Measurements from ENCODE around the gene FLYWCH2. TPM values are rescaled to one million over a fixed set of nuclear protein-coding genes. Genes with fewer than 3 reads are reported as not detected.

FLYWCH2 gene
- polyA plus RNA-seq, 6 donors from 2014 or later, result 15.6 to 22.6 (median 18.9) TPM

- peaks cover 5 to 7% (median 6%) of the 10 kb centered on the region in 3 donors for H3K4me1 Mint-ChIP-seq
- H3K36me3 Mint-ChIP-seq, result peaks cover 0 to 27% of the 10 kb centered on the region in 2 donors
- H3K27ac Mint-ChIP-seq, result no peak within 1 kb of the TSS
- peak within 1 kb of the TSS in 7 of 8 donors; percentile 5 to 84 (median 72) for H3K4me3 Mint-ChIP-seq
- H3K9me3 Mint-ChIP-seq, result peaks cover 10 to 17% (median 12%) of the 10 kb centered on the region in 7 donors
- no peak for DNase-seq
- peaks cover 21 to 58% (median 42%) of the 10 kb centered on the region in 3 donors for H3K27me3 Mint-ChIP-seq
- peak; percentile 20 to 28 for ATAC-seq (ENCODE audit: low read depth in 2 of 2)
Measured at GRCh38 chr16:2857451-2858244, 25.4 kb upstream of the FLYWCH2 start, which contains the start of gene PRSS22. Gene PRSS22 (minus strand): TSS chr16:2858170. CDS start chr16:2858104, 66 bp downstream.

GRCh38 chr16:2858245-2859025 lies 24.6 kb upstream of the FLYWCH2 start:
- DNase-seq, result no peak
- no peak for ATAC-seq (ENCODE audit: low read depth in 2 of 2)
- Mint-ChIP-seq H3K27ac (no peak overlapping the region), H3K4me3 (no peak overlapping the region), H3K27me3 (peaks cover 21 to 55% (median 42%) of the 10 kb centered on the region in 3 donors), H3K4me1 (peaks cover 5 to 7% (median 6%) of the 10 kb centered on the region in 3 donors), H3K36me3 (peaks cover 0 to 27% of the 10 kb centered on the region in 2 donors), H3K9me3 (peaks cover 10 to 17% (median 12%) of the 10 kb centered on the region in 7 donors)

- peaks cover 5 to 7% (median 6%) of the 10 kb centered on the region in 3 donors for H3K4me1 Mint-ChIP-seq
- H3K36me3 Mint-ChIP-seq, result peaks cover 0 to 15% of the 10 kb centered on the region in 2 donors
- no peak overlapping the region for H3K27ac Mint-ChIP-seq
- no peak for DNase-seq
- peaks cover 22 to 52% (median 40%) of the 10 kb centered on the region in 3 donors for H3K27me3 Mint-ChIP-seq
- no peak for ATAC-seq (ENCODE audit: low read depth in 2 of 2)
- no peak overlapping the region for H3K4me3 Mint-ChIP-seq
- peaks cover under 1 to 6% (median 2%) of the 10 kb centered on the region in 7 donors for H3K9me3 Mint-ChIP-seq
Measured at GRCh38 chr16:2859686-2860265, 23.2 kb upstream of the FLYWCH2 start.

- peaks cover 0 to 4% (median 0%) of the 10 kb centered on the region in 7 donors for H3K9me3 Mint-ChIP-seq
- H3K27ac Mint-ChIP-seq, result no peak overlapping the region
- peaks cover 0 to 14% of the 10 kb centered on the region in 2 donors for H3K36me3 Mint-ChIP-seq
- no peak overlapping the region for H3K4me3 Mint-ChIP-seq
- no peak for ATAC-seq (ENCODE audit: low read depth in 2 of 2)
- H3K27me3 Mint-ChIP-seq, result peaks cover 22 to 51% (median 48%) of the 10 kb centered on the region in 3 donors
- DNase-seq, result no peak
- peaks cover 5 to 7% (median 6%) of the 10 kb centered on the region in 3 donors for H3K4me1 Mint-ChIP-seq
Measured at GRCh38 chr16:2860826-2861567, 22.0 kb upstream of the FLYWCH2 start.

GRCh38 chr16:2865651-2866050 lies 17.4 kb upstream of the FLYWCH2 start:
- H3K4me1 Mint-ChIP-seq, result peaks cover 6 to 13% (median 7%) of the 10 kb centered on the region in 3 donors
- no peaks in the 10 kb centered on the region for H3K36me3 Mint-ChIP-seq
- H3K9me3 Mint-ChIP-seq, result no peaks in the 10 kb centered on the region
- peak overlapping the region in 2 of 8 donors; percentile 35 to 50 for H3K4me3 Mint-ChIP-seq
- no peak overlapping the region for H3K27ac Mint-ChIP-seq
- no peak for ATAC-seq (ENCODE audit: low read depth in 2 of 2)
- DNase-seq, result no peak
- H3K27me3 Mint-ChIP-seq, result peaks cover 13 to 32% (median 28%) of the 10 kb centered on the region in 3 donors

GRCh38 chr16:2866431-2866830 lies 16.6 kb upstream of the FLYWCH2 start:
- Mint-ChIP-seq H3K4me1 (peaks cover 6 to 13% (median 7%) of the 10 kb centered on the region in 3 donors), H3K27ac (peak overlapping the region in 1 of 6 donors; percentile 15), H3K36me3 (no peaks in the 10 kb centered on the region), H3K9me3 (no peaks in the 10 kb centered on the region), H3K4me3 (peak overlapping the region in 2 of 8 donors; percentile 35 to 40), H3K27me3 (peaks cover 8 to 38% (median 26%) of the 10 kb centered on the region in 3 donors)
- ATAC-seq (ENCODE audit: low read depth in 2 of 2) (no peak), DNase-seq (no peak)

GRCh38 chr16:2867661-2867986 lies 15.4 kb upstream of the FLYWCH2 start:
- Mint-ChIP-seq H3K4me3 (peak overlapping the region; percentile 89 to 95 (median 92)), H3K36me3 (no peaks in the 10 kb centered on the region), H3K27me3 (peaks cover 7 to 38% (median 24%) of the 10 kb centered on the region in 3 donors), H3K27ac (peak overlapping the region; percentile 66 to 94 (median 86)), H3K9me3 (no peaks in the 10 kb centered on the region), H3K4me1 (peaks cover 6 to 13% (median 7%) of the 10 kb centered on the region in 3 donors)
- no peak for DNase-seq
- ATAC-seq (ENCODE audit: low read depth in 2 of 2), result no peak

GRCh38 chr16:2867987-2868789 lies 14.8 kb upstream of the FLYWCH2 start:
- H3K4me3 Mint-ChIP-seq, result peak overlapping the region; percentile 89 to 95 (median 92)
- DNase-seq (peak; percentile 87), ATAC-seq (ENCODE audit: low read depth in 2 of 2) (peak; percentile 92 to 93)
- no peaks in the 10 kb centered on the region for H3K9me3 Mint-ChIP-seq
- H3K4me1 Mint-ChIP-seq, result peaks cover 6 to 13% (median 7%) of the 10 kb centered on the region in 3 donors
- H3K36me3 Mint-ChIP-seq, result no peaks in the 10 kb centered on the region
- peak overlapping the region; percentile 68 to 94 (median 90) for H3K27ac Mint-ChIP-seq
- peaks cover 7 to 38% (median 24%) of the 10 kb centered on the region in 3 donors for H3K27me3 Mint-ChIP-seq

GRCh38 chr16:2871926-2872325 lies 11.1 kb upstream of the FLYWCH2 start:
- Mint-ChIP-seq H3K36me3 (no peaks in the 10 kb centered on the region), H3K4me1 (peaks cover 6 to 19% (median 7%) of the 10 kb centered on the region in 3 donors), H3K9me3 (no peaks in the 10 kb centered on the region), H3K27me3 (peaks cover 0 to 17% (median 8%) of the 10 kb centered on the region in 3 donors), H3K27ac (no peak overlapping the region), H3K4me3 (peak overlapping the region in 1 of 8 donors; percentile 15)
- no peak for DNase-seq
- no peak for ATAC-seq (ENCODE audit: low read depth in 2 of 2)

- no peak overlapping the region for H3K4me3 Mint-ChIP-seq
- H3K4me1 Mint-ChIP-seq, result peaks cover 0 to 6% (median 0%) of the 10 kb centered on the region in 3 donors
- H3K27me3 Mint-ChIP-seq, result peaks cover 0 to 22% (median 8%) of the 10 kb centered on the region in 3 donors
- H3K9me3 Mint-ChIP-seq, result no peaks in the 10 kb centered on the region
- no peak for ATAC-seq (ENCODE audit: low read depth in 2 of 2)
- DNase-seq, result no peak
- peak overlapping the region in 1 of 6 donors; percentile 47 for H3K27ac Mint-ChIP-seq
- H3K36me3 Mint-ChIP-seq, result no peaks in the 10 kb centered on the region
Measured at GRCh38 chr16:2874032-2874911, 8.7 kb upstream of the FLYWCH2 start.

GRCh38 chr16:2874912-2875362 lies 8.1 kb upstream of the FLYWCH2 start:
- peak; percentile 63 for DNase-seq
- Mint-ChIP-seq H3K27me3 (peaks cover 0 to 17% (median 8%) of the 10 kb centered on the region in 3 donors), H3K4me3 (peak overlapping the region in 2 of 8 donors; percentile 35 to 69), H3K4me1 (peaks cover 0 to 6% (median 0%) of the 10 kb centered on the region in 3 donors), H3K27ac (peak overlapping the region in 1 of 6 donors; percentile 47), H3K9me3 (peaks cover 0 to 2% (median 0%) of the 10 kb centered on the region in 7 donors), H3K36me3 (no peaks in the 10 kb centered on the region)
- peak; percentile 98 to 99 for ATAC-seq (ENCODE audit: low read depth in 2 of 2)

Data from naive B cell (primary cell).